SK-N-MC (cell line): ENCODE measurements around the gene CUX1.

Experiments
- EZH2 ChIP-seq: fragments of 200-600 bp; sonication (generic); IDR thresholded peaks from one replicate; pipeline ENCODE4 v1.6.1; 2017; ENCODE audit warnings: antibody characterized with exemption
- POLR2AphosphoS5 ChIP-seq: IDR thresholded peaks from 2 replicates; pipeline ENCODE4 v1.6.1; 2012; ENCODE audit warnings: mild to moderate bottlenecking, low read depth, low read length, borderline replicate concordance

GRCh38 chr7:101974393-101974792 lies 157.0 kb downstream of the CUX1 start:
- TF ChIP-seq POLR2AphosphoS5: no peak
- TF ChIP-seq EZH2: no peak
